Smooth muscle cell (in vitro differentiated cells): ENCODE results near the gene NELFA. TPM values are rescaled to one million over a fixed set of nuclear protein-coding genes. Genes with fewer than 3 reads are reported as not detected.

ENCODE experiments used
- DNase-seq: peaks from one replicate; lab custom pipeline; 2025; ENCODE audit not compliant: unreplicated experiment; lab: John Stamatoyannopoulos, UW
- H2AFZ ChIP-seq: fragments of 200-600 bp; sonication (generic); 2 replicates; pipeline ENCODE4 v1.6.0; 2016; ENCODE audit warnings: antibody characterized with exemption, low read depth, mild to moderate bottlenecking
- H3F3A ChIP-seq: fragments of 200-600 bp; sonication (generic); 2 replicates; pipeline ENCODE4 v1.6.0; 2017; ENCODE audit warnings: antibody characterized with exemption, low read depth
- H3K27ac ChIP-seq: fragments of 200-600 bp; sonication (generic); 2 replicates; pipeline ENCODE4 v1.5.1; 2016; ENCODE audit warnings: low read depth, mild to moderate bottlenecking
- H3K27me3 ChIP-seq: fragments of 200-600 bp; sonication (generic); 2 replicates; pipeline ENCODE4 v1.6.1; 2016; ENCODE audit warnings: low read depth, mild to moderate bottlenecking
- H3K36me3 ChIP-seq: fragments of 200-600 bp; sonication (generic); 2 replicates; pipeline ENCODE4 v1.5.1; 2016; ENCODE audit warnings: low read depth
- H3K4me1 ChIP-seq: fragments of 200-600 bp; sonication (generic); 2 replicates; pipeline ENCODE4 v1.5.1; 2016; ENCODE audit warnings: low read depth
- H3K4me2 ChIP-seq: fragments of 200-600 bp; sonication (generic); 2 replicates; pipeline ENCODE4 v1.6.0; 2016; ENCODE audit warnings: mild to moderate bottlenecking
- H3K4me3 ChIP-seq: fragments of 200-600 bp; sonication (generic); 2 replicates; pipeline ENCODE4 v1.5.1; 2016; ENCODE audit warnings: mild to moderate bottlenecking
- H3K79me2 ChIP-seq: fragments of 200-600 bp; sonication (generic); 2 replicates; pipeline ENCODE4 v1.6.0; 2016; ENCODE audit warnings: low read depth, mild to moderate bottlenecking
- H3K9ac ChIP-seq: fragments of 200-600 bp; sonication (generic); 2 replicates; pipeline ENCODE4 v1.6.0; 2016; ENCODE audit warnings: low read depth
- H3K9me3 ChIP-seq: fragments of 200-600 bp; sonication (generic); replicated peaks from 2 replicates; pipeline ENCODE4 v1.5.1; 2016; ENCODE audit warnings: low read depth
- H4K20me1 ChIP-seq: fragments of 200-600 bp; sonication (generic); 2 replicates; pipeline ENCODE4 v1.6.0; 2016; ENCODE audit warnings: low read depth
- CTCF ChIP-seq: fragments of 200-600 bp; sonication (generic); IDR thresholded peaks from 2 replicates; pipeline ENCODE4 v1.5.1; 2017; ENCODE audit warnings: borderline replicate concordance, mild to moderate bottlenecking, antibody characterized with exemption; ENCODE audit not compliant: insufficient read depth, poor library complexity, severe bottlenecking
- WGBS: methylation state at CpG from one replicate; pipeline ENCODE4 v1.1.7; 2016; ENCODE audit warnings: low lambda C conversion rate; 5-methylcytosine and 5-hydroxymethylcytosine counted together
- polyA plus RNA-seq: library from polyadenylated mRNA; unstranded; fragments of >200 nt; fragmentation: Nextera tagmentation; extraction: Ambion mirVana; gene quantifications from 2 replicates; pipeline ENCODE4 v1.2.1, GENCODE V29; 2016
- total RNA-seq: library from RNA; depleted of rRNA; stranded (reverse); fragments of >200 nt; gene quantifications from 2 replicates; pipeline ENCODE4 v1.2.3, GENCODE V29; 2014

The NELFA gene
- total and polyA plus RNA-seq, 2 experiments from 2014 or later = 16.3 to 33.7 TPM

- H4K20me1 ChIP-seq = peaks cover 6% of the 10 kb centered on the region
- H3K36me3 ChIP-seq = no peaks in the 10 kb centered on the region
- H3K27ac ChIP-seq = no peak overlapping the region
- DNase-seq = no peak
- no peak overlapping the region for H3K9ac ChIP-seq
- no peak overlapping the region for H3K4me2 ChIP-seq
- no peaks in the 10 kb centered on the region for H3K4me1 ChIP-seq
- no peaks in the 10 kb centered on the region for H3K79me2 ChIP-seq
- 94% methylated on average over 22 of the region's 25 CpGs for WGBS
- peaks cover 6% of the 10 kb centered on the region for H3K27me3 ChIP-seq
- TF ChIP-seq CTCF = no peak
- H2AFZ ChIP-seq = no peak overlapping the region
- no peaks in the 10 kb centered on the region for H3F3A ChIP-seq
- no peaks in the 10 kb centered on the region for H3K9me3 ChIP-seq
- no peak overlapping the region for H3K4me3 ChIP-seq
Observed at GRCh38 chr4:2047781-2048581, 39.2 kb upstream of the NELFA start.

GRCh38 chr4:2047031-2047660, 38.4 kb upstream of the NELFA start:
- WGBS = 87% methylated on average over 51 of the region's 57 CpGs
- Histone ChIP-seq H3K36me3 (no peaks in the 10 kb centered on the region), H4K20me1 (peaks cover 9% of the 10 kb centered on the region)

GRCh38 chr4:2046031-2046961, 37.5 kb upstream of the NELFA start:
- 90% methylated on average over 25 of the region's 28 CpGs for WGBS
- Histone ChIP-seq H3K4me1 (peaks cover under 1% of the 10 kb centered on the region), H3K36me3 (no peaks in the 10 kb centered on the region), H3K27ac (no peak overlapping the region), H3K9ac (no peak overlapping the region), H3K4me2 (no peak overlapping the region), H3K4me3 (no peak overlapping the region), H3K27me3 (peaks cover 10% of the 10 kb centered on the region), H3K9me3 (no peaks in the 10 kb centered on the region), H3K79me2 (no peaks in the 10 kb centered on the region), H3F3A (no peaks in the 10 kb centered on the region), H4K20me1 (peaks cover 9% of the 10 kb centered on the region), H2AFZ (no peak overlapping the region)
- no peak for DNase-seq
- no peak for TF ChIP-seq CTCF

More at GRCh38 chr4:2047031-2047660, 38.4 kb upstream of the NELFA start:
- peaks cover 6% of the 10 kb centered on the region for H3K27me3 ChIP-seq
- H3F3A ChIP-seq = no peaks in the 10 kb centered on the region
- H2AFZ ChIP-seq = no peak overlapping the region
- H3K4me2 ChIP-seq = no peak overlapping the region
- no peaks in the 10 kb centered on the region for H3K79me2 ChIP-seq
- H3K4me3 ChIP-seq = no peak overlapping the region
- no peak for DNase-seq
- no peak overlapping the region for H3K27ac ChIP-seq
- H3K4me1 ChIP-seq = no peaks in the 10 kb centered on the region
- no peak overlapping the region for H3K9ac ChIP-seq
- no peak for TF ChIP-seq CTCF
- H3K9me3 ChIP-seq = no peaks in the 10 kb centered on the region
